K562 (cell line): ENCODE results near the gene SNX25. TPM values are rescaled to one million over a fixed set of nuclear protein-coding genes. Genes with fewer than 3 reads are reported as not detected.

Source experiments
- ATAC-seq: fragments of 200-7000 bp; cut with Tn5 transposase; 3 replicates; pipeline ENCODE4 v1.9.1; 2020; ENCODE audit warnings: moderate library complexity
- BruUV-seq: library from RNA; stranded (reverse); fragments of 400-500 nt; replicated peaks from 2 replicates; lab custom pipeline; 2021; lab: Mats Ljungman, UMichigan
- CTCF ChIA-PET: fragments of 300-600 bp; formaldehyde crosslinking; extraction: SDS; loops from one replicate; lab custom pipeline; 2021; ENCODE audit warnings: low intra/inter-chr PET ratio; lab: Yijun Ruan, JAX
- POLR2A ChIA-PET: fragments of 300-600, 350-650 bp; sonication (Branson Sonifier 250); formaldehyde crosslinking; extraction: SDS; loops from one replicate; lab custom pipeline; 2021; ENCODE audit warnings: antibody characterized with exemption, inconsistent platforms; lab: Yijun Ruan, JAX
- DNase-seq, 4 experiments: peaks; one replicate each; pipeline versions ENCODE4 v3.0.0 to v3.0.0-alpha.2; 2011 to 2018; ENCODE audit warnings: low spot score in 3 of 4, mixed read lengths in 3 of 4; ENCODE audit errors: extremely low read depth in 1 of 4
- FAIRE-seq: peaks from 2 replicates; lab custom pipeline; 2011; peaks lifted over from hg19 to GRCh38; lab: Jason Lieb, UNC
- H2AFZ ChIP-seq: 2 replicates; pipeline ENCODE4 v1.6.0; 2011; ENCODE audit warnings: low read depth, low read length, control low read depth, inconsistent platforms
- H3K27ac ChIP-seq: fragments of 200-600 bp; 3 replicates; pipeline ENCODE4 v1.8.0; 2011; ENCODE audit warnings: low read depth, mild to moderate bottlenecking, control low read depth, inconsistent platforms, low read length, moderate library complexity, mixed read lengths; ENCODE audit errors: extremely low read depth
- H3K27me3 ChIP-seq, 2 experiments: fragments of 300-600 bp in 1 of 2; 2 replicates in 1 of 2; 3 replicates in 1 of 2; pipeline versions ENCODE4 v1.6.0 to v1.8.0; 2011; ENCODE audit warnings: inconsistent platforms in 2 of 2, low read length in 2 of 2, mild to moderate bottlenecking in 1 of 2, mixed read lengths in 1 of 2, moderate library complexity in 1 of 2; ENCODE audit not compliant: control insufficient read depth in 2 of 2, insufficient read depth in 2 of 2
- H3K36me3 ChIP-seq: fragments of 300-600 bp; 3 replicates; pipeline ENCODE4 v1.8.0; 2011; ENCODE audit warnings: mild to moderate bottlenecking, low read length, inconsistent platforms; ENCODE audit not compliant: control insufficient read depth, insufficient read depth
- H3K4me1 ChIP-seq, 2 experiments: fragments of 200-600 bp in 1 of 2; replicated peaks in 1 of 2; 2 replicates in 1 of 2; 3 replicates in 1 of 2; pipeline versions ENCODE4 v1.5.1 to v1.8.0; 2011; ENCODE audit warnings: inconsistent platforms in 2 of 2, low read length in 2 of 2, mild to moderate bottlenecking in 1 of 2, mixed read lengths in 1 of 2, moderate library complexity in 1 of 2; ENCODE audit not compliant: control insufficient read depth in 2 of 2, insufficient read depth in 2 of 2
- H3K4me2 ChIP-seq: 2 replicates; pipeline ENCODE4 v1.6.1; 2011; ENCODE audit warnings: low read length, control low read depth, inconsistent platforms, mixed read lengths; ENCODE audit not compliant: insufficient read depth
- H3K4me3 ChIP-seq: fragments of 200-600 bp; sonication (generic), shearing (Covaris generic); 2 replicates; pipeline ENCODE4 v1.5.1; 2016; ENCODE audit warnings: control low read depth, inconsistent platforms
- H3K79me2 ChIP-seq: fragments of 200-600 bp; 3 replicates; pipeline ENCODE4 v1.8.0; 2011; ENCODE audit warnings: low read length, inconsistent platforms; ENCODE audit not compliant: control insufficient read depth, insufficient read depth
- H3K9ac ChIP-seq, 2 experiments: 2 replicates each; pipeline versions ENCODE4 v1.6.0 to v1.6.1; 2011; ENCODE audit warnings: low read depth in 2 of 2, low read length in 2 of 2, control low read depth in 1 of 2, inconsistent platforms in 1 of 2, mild to moderate bottlenecking in 1 of 2, mixed read lengths in 1 of 2; ENCODE audit not compliant: insufficient read depth in 1 of 2
- H3K9me1 ChIP-seq: one replicate; pipeline ENCODE4 v1.6.0; 2011; ENCODE audit warnings: inconsistent platforms, mild to moderate bottlenecking, low read length, moderate library complexity; ENCODE audit not compliant: control insufficient read depth, insufficient read depth
- H3K9me3 ChIP-seq: replicated peaks from 2 replicates; pipeline ENCODE4 v1.5.1; 2011; ENCODE audit warnings: low read depth, low read length, inconsistent platforms; ENCODE audit not compliant: control insufficient read depth, insufficient read depth
- H4K20me1 ChIP-seq: replicated peaks from 2 replicates; pipeline ENCODE4 v1.6.1; 2011; ENCODE audit warnings: low read length, inconsistent platforms, mixed read lengths; ENCODE audit not compliant: control insufficient read depth, insufficient read depth
- BRCA1 ChIP-seq, 2 experiments: fragments of 450-650 bp in 1 of 2; sonication (generic) in 1 of 2; formaldehyde crosslinking in 1 of 2; IDR thresholded peaks; 2 replicates each; pipeline versions ENCODE4 v1.5.0 to v1.6.1; 2017 to 2020; ENCODE audit warnings: mild to moderate bottlenecking in 1 of 2, missing genetic modification reagents in 1 of 2
- FOXK2 ChIP-seq, 2 experiments: fragments of 450-650 bp; IDR thresholded peaks in 1 of 2; conservative IDR thresholded peaks in 1 of 2; 2 replicates each; pipeline ENCODE4 v1.6.1; 2016; ENCODE audit warnings: low read depth in 2 of 2, mild to moderate bottlenecking in 1 of 2
- ID3 ChIP-seq, 2 experiments: fragments of 250-450 bp in 1 of 2; fragments of 450-650 bp in 1 of 2; sonication (Bioruptor Pico) in 1 of 2; IDR thresholded peaks; 2 replicates each; pipeline versions ENCODE4 v1.6.1 to v1.8.0; 2016 to 2021; ENCODE audit warnings: mild to moderate bottlenecking in 2 of 2, moderate library complexity in 2 of 2, missing compliant biosample characterization in 1 of 2, missing genetic modification characterization in 1 of 2
- IRF2 ChIP-seq: sonication (generic); formaldehyde crosslinking; IDR thresholded peaks from 2 replicates; pipeline ENCODE4 v1.8.1; 2022; ENCODE audit warnings: mild to moderate bottlenecking, missing genetic modification reagents
- LCOR ChIP-seq: sonication (generic); formaldehyde crosslinking; IDR thresholded peaks from 2 replicates; pipeline ENCODE4 v1.8.0; 2022; ENCODE audit warnings: mild to moderate bottlenecking, missing genetic modification reagents
- NCOA4 ChIP-seq: fragments of 450-650 bp; IDR thresholded peaks from 2 replicates; pipeline ENCODE4 v1.6.1; 2018; ENCODE audit warnings: mild to moderate bottlenecking; ENCODE audit not compliant: partially characterized antibody
- NCOR1 ChIP-seq: fragments of 450-650 bp; IDR thresholded peaks from 2 replicates; pipeline ENCODE4 v1.6.1; 2016; ENCODE audit warnings: mild to moderate bottlenecking, moderate library complexity
- SIRT6 ChIP-seq: IDR thresholded peaks from one replicate; pipeline ENCODE4 v1.6.1; 2012; ENCODE audit warnings: low read depth, mild to moderate bottlenecking, control low read depth, inconsistent platforms, low read length, moderate library complexity
- ZNF766 ChIP-seq: fragments of 200-800 bp; sonication (Bioruptor generic); conservative IDR thresholded peaks from 2 replicates; pipeline ENCODE4 v1.6.1; 2016; ENCODE audit warnings: missing genetic modification characterization, missing compliant biosample characterization
- WGBS: fragments of 100-300 bp; shearing (Covaris generic); methylation state at CpG from one replicate; pipeline ENCODE4 v1.1.6; 2016; ENCODE audit warnings: low coverage, mixed read lengths; ENCODE audit not compliant: insufficient coverage; ENCODE audit errors: missing lambda C conversion rate; 5-methylcytosine and 5-hydroxymethylcytosine counted together
- in situ Hi-C: fragments of 300-500 bp; cut with MboI; formaldehyde crosslinking; loops from 4 replicates; pipeline ENCODE4 v1.15.0; 2018; ENCODE audit warnings: inconsistent platforms, mixed read lengths
- intact Hi-C: fragments of 100-400 bp; cut with micrococcal nuclease; formaldehyde crosslinking; loops from 2 replicates; pipeline ENCODE4 v1.14.2; 2022
- polyA plus RNA-seq, 8 experiments: library from polyadenylated mRNA; depleted of rRNA in 4 of 8; stranded (reverse) in 5 of 8; unstranded in 3 of 8; fragments of >200 nt; fragmentation: Nextera tagmentation in 2 of 8; fragmentation: Illumina TruSeq in 1 of 8; extraction: Ambion mirVana in 2 of 8; extraction: Trizol in 1 of 8; gene quantifications; 2 replicates each; pipeline versions ENCODE4 v1.2.1 to v1.2.3, GENCODE V29; 2011 to 2014; ENCODE audit warnings: inconsistent platforms in 1 of 8, missing spikeins in 1 of 8
- total RNA-seq, 7 experiments: library from RNA; depleted of rRNA in 6 of 7; stranded (reverse); fragments of >200 nt in 6 of 7; fragmentation: Illumina TruSeq in 2 of 7; extraction: Trizol in 2 of 7; gene quantifications; 2 replicates each; pipeline versions ENCODE4 v1.2.1 to v1.2.3, GENCODE V29; 2011 to 2021; ENCODE audit warnings: low replicate concordance in 1 of 7
- TF ChIP-seq, protein P1 (sequence below): fragments of 250-450 bp; sonication (Bioruptor Pico); IDR thresholded peaks from 2 replicates; pipeline ENCODE4 v1.4.0; 2020

The SNX25 gene
- total and polyA plus RNA-seq, 9 of the 15 experiments (the other 6 are each of a cell fraction or from before 2014, with no cell fraction given): 2.5 to 23.4 (median 13.3) TPM

DNA sequence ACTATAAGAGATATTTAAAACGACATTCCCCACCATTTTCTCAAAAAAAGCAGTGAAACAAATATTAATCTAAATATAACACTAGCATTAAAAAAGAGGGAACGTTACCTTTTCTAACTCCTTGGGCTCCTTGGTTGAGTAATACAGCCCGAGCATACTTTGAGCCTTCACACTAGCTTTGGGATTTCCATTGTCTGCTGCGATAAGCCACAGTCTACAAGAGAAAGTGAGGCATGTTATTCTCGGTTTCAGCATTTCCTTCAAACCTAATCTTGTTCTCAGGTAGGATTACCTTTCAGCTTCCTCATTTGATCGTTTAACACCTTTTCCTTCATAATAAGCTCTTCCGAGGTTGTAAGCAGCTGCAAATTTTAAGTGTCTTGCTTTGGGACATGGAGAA is 164.6 kb downstream of the SNX25 start:
- no peak overlapping the region for H2AFZ ChIP-seq
- no peaks in the 10 kb centered on the region for H3K9me1 ChIP-seq
- DNase-seq: no peak
- no peak overlapping the region for H3K9ac ChIP-seq
- no peaks in the 10 kb centered on the region for H3K27me3 ChIP-seq
- no peaks in the 10 kb centered on the region for H4K20me1 ChIP-seq
- CTCF ChIA-PET: no interaction called here
- H3K4me3 ChIP-seq: no peak overlapping the region
- 54% methylated on average over 7 of the region's 7 CpGs for WGBS
- no peak overlapping the region for H3K27ac ChIP-seq
- POLR2A ChIA-PET: interaction anchor here (2.2 kb wide), 1 partner anchor 12 kb away, joined by 10 read pairs; no protein-coding TSS in a partner anchor
- TF ChIP-seq NCOR1 (no peak), LCOR (no peak), BRCA1 (IDR thresholded peaks at IDR 0.05) (no peak), BRCA1 (CRISPR knock-in tag; IDR thresholded peaks at IDR 0.05) (no peak), ID3 (CRISPR knock-in tag; IDR thresholded peaks at IDR 0.05) (no peak), ID3 (tag; IDR thresholded peaks at IDR 0.05) (no peak), NCOA4 (no peak), FOXK2 (conservative IDR thresholded peaks at IDR 0.05 in 1 of 2, IDR thresholded peaks at IDR 0.05 in 1 of 2; ENCODE audit: low read depth in 2 of 2) (no peak), SIRT6 (no peak), ZNF766 (CRISPR knock-in tag) (no peak), IRF2 (CRISPR knock-in tag) (no peak)
- TF ChIP-seq, protein P1, sequence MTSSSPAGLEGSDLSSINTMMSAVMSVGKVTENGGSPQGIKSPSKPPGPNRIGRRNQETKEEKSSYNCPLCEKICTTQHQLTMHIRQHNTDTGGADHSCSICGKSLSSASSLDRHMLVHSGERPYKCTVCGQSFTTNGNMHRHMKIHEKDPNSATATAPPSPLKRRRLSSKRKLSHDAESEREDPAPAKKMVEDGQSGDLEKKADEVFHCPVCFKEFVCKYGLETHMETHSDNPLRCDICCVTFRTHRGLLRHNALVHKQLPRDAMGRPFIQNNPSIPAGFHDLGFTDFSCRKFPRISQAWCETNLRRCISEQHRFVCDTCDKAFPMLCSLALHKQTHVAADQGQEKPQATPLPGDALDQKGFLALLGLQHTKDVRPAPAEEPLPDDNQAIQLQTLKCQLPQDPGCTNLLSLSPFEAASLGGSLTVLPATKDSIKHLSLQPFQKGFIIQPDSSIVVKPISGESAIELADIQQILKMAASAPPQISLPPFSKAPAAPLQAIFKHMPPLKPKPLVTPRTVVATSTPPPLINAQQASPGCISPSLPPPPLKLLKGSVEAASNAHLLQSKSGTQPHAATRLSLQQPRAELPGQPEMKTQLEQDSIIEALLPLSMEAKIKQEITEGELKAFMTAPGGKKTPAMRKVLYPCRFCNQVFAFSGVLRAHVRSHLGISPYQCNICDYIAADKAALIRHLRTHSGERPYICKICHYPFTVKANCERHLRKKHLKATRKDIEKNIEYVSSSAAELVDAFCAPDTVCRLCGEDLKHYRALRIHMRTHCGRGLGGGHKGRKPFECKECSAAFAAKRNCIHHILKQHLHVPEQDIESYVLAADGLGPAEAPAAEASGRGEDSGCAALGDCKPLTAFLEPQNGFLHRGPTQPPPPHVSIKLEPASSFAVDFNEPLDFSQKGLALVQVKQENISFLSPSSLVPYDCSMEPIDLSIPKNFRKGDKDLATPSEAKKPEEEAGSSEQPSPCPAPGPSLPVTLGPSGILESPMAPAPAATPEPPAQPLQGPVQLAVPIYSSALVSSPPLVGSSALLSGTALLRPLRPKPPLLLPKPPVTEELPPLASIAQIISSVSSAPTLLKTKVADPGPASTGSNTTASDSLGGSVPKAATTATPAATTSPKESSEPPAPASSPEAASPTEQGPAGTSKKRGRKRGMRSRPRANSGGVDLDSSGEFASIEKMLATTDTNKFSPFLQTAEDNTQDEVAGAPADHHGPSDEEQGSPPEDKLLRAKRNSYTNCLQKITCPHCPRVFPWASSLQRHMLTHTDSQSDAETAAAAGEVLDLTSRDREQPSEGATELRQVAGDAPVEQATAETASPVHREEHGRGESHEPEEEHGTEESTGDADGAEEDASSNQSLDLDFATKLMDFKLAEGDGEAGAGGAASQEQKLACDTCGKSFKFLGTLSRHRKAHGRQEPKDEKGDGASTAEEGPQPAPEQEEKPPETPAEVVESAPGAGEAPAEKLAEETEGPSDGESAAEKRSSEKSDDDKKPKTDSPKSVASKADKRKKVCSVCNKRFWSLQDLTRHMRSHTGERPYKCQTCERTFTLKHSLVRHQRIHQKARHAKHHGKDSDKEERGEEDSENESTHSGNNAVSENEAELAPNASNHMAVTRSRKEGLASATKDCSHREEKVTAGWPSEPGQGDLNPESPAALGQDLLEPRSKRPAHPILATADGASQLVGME: no peak
- peaks cover 0 to 12% of the 10 kb centered on the region in 2 experiments; a peak in 3 of 5 replicates for H3K4me1 ChIP-seq
- FAIRE-seq: no peak
- no peak for ATAC-seq
- no peaks in the 10 kb centered on the region for H3K79me2 ChIP-seq
- no peaks in the 10 kb centered on the region for H3K9me3 ChIP-seq
- peaks cover 4% of the 10 kb centered on the region; the same call in 1 of the 3 replicates for H3K36me3 ChIP-seq
- in situ Hi-C loops (no loop called here), intact Hi-C loops (no loop called here)
- H3K4me2 ChIP-seq: no peak overlapping the region
- no TSS peak for BruUV-seq
